ENCODE measurements around the gene DSG2. TPM values are rescaled to one million over a fixed set of nuclear protein-coding genes. Genes with fewer than 3 reads are reported as not detected.

DSG2 gene
- total RNA-seq, 1 donor from 2014 or later, result 0.18 TPM

DNA sequence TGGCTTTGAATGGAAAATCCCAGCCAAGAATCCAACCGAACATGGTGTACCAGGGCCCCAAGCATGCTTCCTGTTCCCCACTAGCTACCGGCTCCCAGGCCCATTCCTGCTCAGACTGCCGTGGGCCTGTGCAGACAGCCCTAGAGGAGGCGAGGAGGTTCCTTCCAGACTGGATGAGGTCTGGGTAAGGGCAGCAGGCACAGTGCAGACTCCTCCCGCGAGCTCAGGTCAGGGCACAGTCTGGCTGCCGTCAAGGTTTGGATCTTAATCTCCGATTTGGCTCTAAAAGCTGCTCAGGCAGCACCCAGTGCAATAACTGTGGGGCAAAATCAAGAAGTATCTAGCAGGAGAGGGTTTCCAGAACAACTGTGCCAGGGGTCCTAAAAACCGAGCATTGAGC, 74.4 kb downstream of the DSG2 start:
- DNase-seq (ENCODE audit: low spot score), result no peak
- Mint-ChIP-seq H3K9me3 (no peaks in the 10 kb centered on the region), H3K4me3 (no peak overlapping the region), H3K4me1 (ENCODE audit: low read depth) (no peaks in the 10 kb centered on the region), H3K36me3 (ENCODE audit: low read depth) (no peaks in the 10 kb centered on the region), H3K27ac (no peak overlapping the region), H3K27me3 (ENCODE audit: insufficient read depth) (no peaks in the 10 kb centered on the region)
- intact Hi-C loops (cut with micrococcal nuclease), result no loop called here

DNA sequence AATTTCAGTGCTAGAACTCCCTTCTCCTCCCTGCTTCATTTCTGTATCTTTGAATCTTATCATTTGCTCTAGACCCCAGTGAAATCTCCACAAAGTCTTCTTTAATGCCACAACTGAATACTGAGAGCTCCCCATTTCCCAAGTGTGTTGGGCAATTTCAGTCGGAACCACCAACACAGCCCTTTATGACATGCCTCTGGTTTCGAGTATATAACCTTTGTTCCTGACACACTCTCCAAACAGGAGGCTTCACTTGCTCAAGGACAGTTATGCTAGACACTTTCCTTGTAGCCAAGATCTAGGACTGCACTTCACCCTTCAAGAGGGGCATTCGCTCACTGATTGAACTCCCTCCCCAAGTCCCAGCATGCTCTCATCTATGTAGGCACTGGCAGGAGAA, 75.1 kb downstream of the DSG2 start:
- H3K36me3 Mint-ChIP-seq (ENCODE audit: low read depth), result no peaks in the 10 kb centered on the region
- DNase-seq (ENCODE audit: low spot score), result no peak
- no peaks in the 10 kb centered on the region for H3K4me1 Mint-ChIP-seq (ENCODE audit: low read depth)
- no peaks in the 10 kb centered on the region for H3K27me3 Mint-ChIP-seq (ENCODE audit: insufficient read depth)
- H3K4me3 Mint-ChIP-seq, result no peak overlapping the region
- no peak overlapping the region for H3K27ac Mint-ChIP-seq
- no peaks in the 10 kb centered on the region for H3K9me3 Mint-ChIP-seq
- intact Hi-C loops (cut with micrococcal nuclease), result no loop called here

DNA sequence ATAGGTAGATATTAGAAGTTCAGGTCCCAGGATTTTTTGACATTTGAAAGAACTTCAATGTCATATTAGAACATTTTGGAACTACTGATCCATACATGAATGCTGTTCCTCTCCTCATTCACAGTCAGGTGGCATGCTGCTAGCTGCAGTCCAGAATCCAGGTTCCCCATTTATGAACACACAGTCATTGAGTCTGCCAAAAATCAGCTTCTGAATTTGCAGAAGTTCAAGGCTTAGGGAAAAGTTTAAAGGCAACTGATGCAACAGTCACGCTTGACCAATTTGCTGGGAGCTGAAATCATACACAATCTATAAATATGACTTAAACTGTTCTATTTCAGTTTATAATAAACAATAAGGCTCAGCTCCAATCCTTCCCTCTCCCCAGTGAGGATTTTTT, 76.4 kb downstream of the DSG2 start:
- Mint-ChIP-seq H3K4me1 (ENCODE audit: low read depth) (no peaks in the 10 kb centered on the region), H3K9me3 (no peaks in the 10 kb centered on the region), H3K27ac (no peak overlapping the region), H3K4me3 (no peak overlapping the region), H3K27me3 (ENCODE audit: insufficient read depth) (no peaks in the 10 kb centered on the region), H3K36me3 (ENCODE audit: low read depth) (no peaks in the 10 kb centered on the region)
- no peak for DNase-seq (ENCODE audit: low spot score)
- intact Hi-C loops (cut with micrococcal nuclease), result no loop called here

DNA sequence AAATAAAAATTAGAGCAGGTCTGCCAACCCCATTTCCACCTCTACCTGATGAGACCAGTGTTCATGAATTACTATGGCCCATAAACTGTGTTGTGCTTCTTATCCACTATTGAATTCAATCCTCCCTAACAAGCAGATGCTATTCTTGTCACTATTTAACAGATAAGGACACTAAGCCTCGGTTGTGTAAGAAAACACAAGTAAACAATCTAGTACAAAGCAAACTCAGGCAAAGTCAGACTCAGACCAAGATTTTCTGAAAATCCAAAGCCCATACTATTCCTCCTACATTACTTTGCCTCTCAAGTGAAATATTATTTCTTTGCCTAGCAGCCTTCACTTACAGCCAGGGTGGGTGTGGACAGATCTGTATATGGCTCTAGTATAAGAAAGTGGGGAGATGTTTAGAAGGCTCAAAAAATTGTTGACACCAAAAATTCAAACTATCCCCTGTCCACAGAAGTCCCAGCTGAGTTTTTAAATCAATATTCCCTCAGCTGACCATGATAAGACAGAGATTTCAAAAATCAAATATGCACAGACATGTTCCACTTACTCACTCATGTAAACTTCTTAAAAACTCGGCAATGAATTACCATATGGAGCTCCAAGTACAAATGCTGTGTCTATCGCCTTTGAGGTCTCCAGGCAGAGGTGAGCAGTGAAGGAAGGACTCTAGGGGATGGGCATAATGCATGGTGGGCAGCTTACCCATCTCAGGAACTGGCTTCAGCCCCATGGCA, 77.7 kb downstream of the DSG2 start:
- Mint-ChIP-seq H3K27me3 (ENCODE audit: insufficient read depth) (no peaks in the 10 kb centered on the region), H3K9me3 (no peaks in the 10 kb centered on the region), H3K36me3 (ENCODE audit: low read depth) (no peaks in the 10 kb centered on the region), H3K4me1 (ENCODE audit: low read depth) (no peaks in the 10 kb centered on the region), H3K4me3 (no peak overlapping the region), H3K27ac (no peak overlapping the region)
- no peak for DNase-seq (ENCODE audit: low spot score)
- intact Hi-C loops (cut with micrococcal nuclease), result no loop called here

DNA sequence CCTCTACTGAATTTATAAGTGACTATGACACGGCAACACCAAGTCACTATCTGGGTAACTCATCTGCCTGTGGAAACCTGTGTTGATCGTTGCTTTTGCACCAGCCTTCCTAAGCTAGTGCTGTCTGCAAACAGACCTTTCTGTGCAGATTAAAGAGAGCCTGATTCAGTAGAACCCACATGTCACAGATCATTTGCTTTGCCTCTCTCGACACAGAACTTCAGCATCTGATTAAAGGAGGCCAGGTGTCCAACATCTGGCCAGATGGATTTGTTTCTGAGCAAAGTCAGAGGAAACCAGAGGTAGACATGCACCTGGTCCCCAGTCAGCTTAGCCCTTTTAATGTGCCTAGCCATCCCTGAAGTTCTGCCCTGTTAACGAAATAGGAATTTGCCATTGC, 78.7 kb downstream of the DSG2 start:
- no peaks in the 10 kb centered on the region for H3K36me3 Mint-ChIP-seq (ENCODE audit: low read depth)
- intact Hi-C loops (cut with micrococcal nuclease), result no loop called here
- H3K27me3 Mint-ChIP-seq (ENCODE audit: insufficient read depth), result no peaks in the 10 kb centered on the region
- H3K9me3 Mint-ChIP-seq, result no peaks in the 10 kb centered on the region
- H3K27ac Mint-ChIP-seq, result no peak overlapping the region
- no peak overlapping the region for H3K4me3 Mint-ChIP-seq
- DNase-seq (ENCODE audit: low spot score), result no peak
- H3K4me1 Mint-ChIP-seq (ENCODE audit: low read depth), result no peaks in the 10 kb centered on the region

DNA sequence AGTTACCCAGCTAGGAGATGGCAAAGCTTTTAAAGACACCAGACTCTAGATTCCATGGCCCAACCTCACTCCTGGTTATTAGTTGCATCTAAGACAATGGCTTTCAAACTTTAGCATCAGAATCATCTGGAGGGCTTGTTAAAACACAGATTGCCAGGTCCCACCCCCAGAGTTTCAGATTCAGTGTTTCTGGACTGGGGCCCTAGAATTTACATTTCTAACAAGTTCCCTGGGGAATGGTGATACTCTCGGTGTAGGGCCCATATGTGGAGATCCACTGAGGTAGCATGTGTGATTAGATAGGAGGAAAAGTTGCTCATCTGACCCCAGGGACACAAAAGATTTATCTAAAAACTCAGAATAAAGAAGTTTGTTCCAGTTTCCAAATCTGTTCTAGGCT, 79.2 kb downstream of the DSG2 start:
- H3K27me3 Mint-ChIP-seq (ENCODE audit: insufficient read depth), result no peaks in the 10 kb centered on the region
- H3K27ac Mint-ChIP-seq, result no peak overlapping the region
- no peaks in the 10 kb centered on the region for H3K9me3 Mint-ChIP-seq
- no peak overlapping the region for H3K4me3 Mint-ChIP-seq
- H3K36me3 Mint-ChIP-seq (ENCODE audit: low read depth), result no peaks in the 10 kb centered on the region
- intact Hi-C loops (cut with micrococcal nuclease), result no loop called here
- no peak for DNase-seq (ENCODE audit: low spot score)
- no peaks in the 10 kb centered on the region for H3K4me1 Mint-ChIP-seq (ENCODE audit: low read depth)

DNA sequence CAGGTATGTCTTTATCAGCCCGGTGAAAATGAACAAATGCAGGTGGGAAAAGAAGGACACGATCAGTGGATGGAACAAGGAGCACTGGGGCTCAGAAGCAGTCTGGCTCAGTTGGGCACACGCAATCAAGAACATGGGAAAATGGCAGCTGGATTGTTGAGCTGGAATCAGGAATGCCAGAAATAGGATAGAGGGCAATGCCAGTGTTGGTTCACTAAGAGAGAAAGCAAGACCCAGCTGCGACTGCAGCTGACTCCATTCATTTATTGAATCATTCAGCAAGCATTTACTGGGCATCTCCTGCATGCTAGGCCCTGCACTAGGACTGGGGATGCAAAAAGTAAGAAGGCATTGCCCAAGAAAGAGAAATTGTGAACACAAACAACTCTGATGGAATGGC, 80.1 kb downstream of the DSG2 start:
- Mint-ChIP-seq H3K27me3 (ENCODE audit: insufficient read depth) (no peaks in the 10 kb centered on the region), H3K36me3 (ENCODE audit: low read depth) (no peaks in the 10 kb centered on the region), H3K4me1 (ENCODE audit: low read depth) (no peaks in the 10 kb centered on the region), H3K27ac (no peak overlapping the region), H3K4me3 (no peak overlapping the region), H3K9me3 (no peaks in the 10 kb centered on the region)
- DNase-seq (ENCODE audit: low spot score), result no peak
- intact Hi-C loops (cut with micrococcal nuclease), result no loop called here

DNA sequence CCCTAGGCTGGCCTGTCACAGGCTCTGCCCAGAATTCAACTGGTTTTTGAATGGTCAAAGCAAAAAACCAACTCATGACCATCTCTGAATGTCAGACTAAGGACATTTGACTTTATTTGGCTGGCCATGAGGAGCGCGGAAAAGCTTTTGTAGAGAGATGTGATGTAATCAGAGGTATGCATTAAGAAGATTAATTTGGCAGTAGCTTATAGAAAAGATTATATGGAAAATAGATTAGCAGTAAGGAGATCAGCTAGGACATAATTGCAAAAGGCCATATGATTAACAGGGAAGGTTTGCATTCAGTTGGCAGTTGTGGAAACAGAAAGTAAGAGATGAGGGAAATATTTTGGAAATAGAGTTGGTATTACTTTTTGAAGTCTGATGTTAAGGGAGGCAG, 81.4 kb downstream of the DSG2 start:
- no peak for DNase-seq (ENCODE audit: low spot score)
- H3K27ac Mint-ChIP-seq, result no peak overlapping the region
- H3K36me3 Mint-ChIP-seq (ENCODE audit: low read depth), result no peaks in the 10 kb centered on the region
- H3K4me1 Mint-ChIP-seq (ENCODE audit: low read depth), result no peaks in the 10 kb centered on the region
- intact Hi-C loops (cut with micrococcal nuclease), result no loop called here
- no peaks in the 10 kb centered on the region for H3K27me3 Mint-ChIP-seq (ENCODE audit: insufficient read depth)
- no peak overlapping the region for H3K4me3 Mint-ChIP-seq
- no peaks in the 10 kb centered on the region for H3K9me3 Mint-ChIP-seq

DNA sequence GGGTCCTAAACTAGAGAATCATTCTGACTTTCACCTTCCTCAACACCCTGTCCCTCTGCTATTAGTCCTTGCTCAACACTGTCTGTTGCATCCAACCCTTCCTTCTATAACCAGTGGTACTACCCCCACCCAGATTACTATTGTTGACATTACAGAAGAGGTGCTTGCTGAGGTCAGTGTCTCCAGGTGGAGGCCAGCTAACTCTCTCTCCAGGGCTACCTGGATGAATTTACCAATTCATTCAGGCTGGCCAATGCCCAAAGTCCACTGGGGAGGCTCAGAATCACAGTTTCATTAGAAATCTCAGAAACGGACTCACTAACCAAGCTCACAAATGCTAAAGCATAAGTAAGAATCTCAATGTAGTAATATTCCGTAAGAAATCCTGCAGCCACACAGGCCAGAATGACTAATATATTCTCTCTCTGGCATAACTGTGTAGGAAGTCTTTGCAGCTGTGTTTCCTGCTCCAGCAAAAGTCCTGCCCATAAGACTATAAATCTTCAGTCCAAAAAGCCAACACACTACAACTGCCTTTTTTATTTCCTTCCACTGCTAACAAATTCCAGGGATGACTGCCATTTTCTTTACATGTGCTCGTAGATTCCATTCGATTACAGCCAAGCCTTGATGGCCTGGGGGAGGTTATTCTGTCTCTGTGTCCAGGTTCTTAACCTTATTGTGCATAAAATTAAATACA, 83.7 kb downstream of the DSG2 start:
- H3K27me3 Mint-ChIP-seq (ENCODE audit: insufficient read depth), result no peaks in the 10 kb centered on the region
- DNase-seq (ENCODE audit: low spot score), result no peak
- H3K4me3 Mint-ChIP-seq, result no peak overlapping the region
- H3K36me3 Mint-ChIP-seq (ENCODE audit: low read depth), result no peaks in the 10 kb centered on the region
- no peak overlapping the region for H3K27ac Mint-ChIP-seq
- intact Hi-C loops (cut with micrococcal nuclease), result no loop called here
- H3K4me1 Mint-ChIP-seq (ENCODE audit: low read depth), result no peaks in the 10 kb centered on the region
- no peaks in the 10 kb centered on the region for H3K9me3 Mint-ChIP-seq

DNA sequence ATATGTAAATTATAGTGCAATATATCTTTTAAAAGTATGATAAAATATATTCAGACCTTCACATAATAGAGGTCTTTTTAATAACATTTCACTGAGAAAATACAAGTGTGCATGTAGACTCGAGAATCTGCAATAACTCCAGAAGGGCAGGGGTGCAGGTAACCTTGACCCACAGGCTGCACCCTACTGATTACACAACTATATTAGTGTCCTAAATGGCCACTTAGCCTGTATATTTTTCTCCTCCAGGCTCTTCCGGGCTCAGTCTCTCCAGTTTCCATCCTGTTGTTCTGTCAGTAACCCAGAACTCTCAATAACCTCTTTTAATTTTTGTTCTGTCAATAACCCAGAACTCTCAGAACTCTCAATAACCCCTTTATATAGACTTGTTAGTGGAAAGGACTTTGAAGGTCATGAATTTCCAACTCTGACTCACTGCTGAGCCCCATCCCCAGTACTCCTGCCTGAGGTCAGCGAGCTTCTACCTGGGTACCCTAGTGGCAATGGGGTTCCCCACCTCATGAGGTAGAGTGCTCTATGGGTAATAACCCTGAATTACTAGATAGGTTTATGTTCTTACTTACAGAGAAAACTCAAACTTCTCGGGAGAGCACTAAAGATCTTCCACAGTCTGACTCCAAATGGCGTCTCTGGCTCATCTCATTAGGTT, 85.3 kb downstream of the DSG2 start:
- H3K36me3 Mint-ChIP-seq (ENCODE audit: low read depth), result no peaks in the 10 kb centered on the region
- no peak for DNase-seq (ENCODE audit: low spot score)
- H3K4me1 Mint-ChIP-seq (ENCODE audit: low read depth), result no peaks in the 10 kb centered on the region
- no peak overlapping the region for H3K27ac Mint-ChIP-seq
- no peaks in the 10 kb centered on the region for H3K9me3 Mint-ChIP-seq
- intact Hi-C loops (cut with micrococcal nuclease), result no loop called here
- no peak overlapping the region for H3K4me3 Mint-ChIP-seq
- H3K27me3 Mint-ChIP-seq (ENCODE audit: insufficient read depth), result no peaks in the 10 kb centered on the region

DNA sequence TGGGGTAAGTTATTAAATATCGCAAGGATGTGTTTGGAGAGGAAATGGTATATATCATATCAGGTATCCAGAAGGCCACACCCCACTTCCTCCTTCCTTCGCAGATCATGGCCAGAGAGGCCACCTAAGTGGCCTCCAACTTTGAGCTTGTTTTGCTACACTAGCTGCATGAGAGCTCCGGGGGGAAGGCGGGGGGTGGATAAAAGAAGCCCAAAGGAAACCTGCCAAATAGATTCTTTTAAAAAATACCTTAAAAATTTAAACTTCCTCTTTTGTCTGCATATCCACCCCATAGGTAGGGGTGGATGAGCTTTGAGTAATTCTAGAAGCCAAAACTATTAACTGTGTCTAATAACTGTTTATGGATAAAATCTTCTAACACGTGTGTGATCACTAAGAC, 88.0 kb downstream of the DSG2 start:
- Mint-ChIP-seq H3K27me3 (ENCODE audit: insufficient read depth) (no peaks in the 10 kb centered on the region), H3K27ac (no peak overlapping the region), H3K9me3 (no peaks in the 10 kb centered on the region), H3K36me3 (ENCODE audit: low read depth) (no peaks in the 10 kb centered on the region), H3K4me1 (ENCODE audit: low read depth) (no peaks in the 10 kb centered on the region), H3K4me3 (no peak overlapping the region)
- DNase-seq (ENCODE audit: low spot score), result no peak
- intact Hi-C loops (cut with micrococcal nuclease), result no loop called here

DNA sequence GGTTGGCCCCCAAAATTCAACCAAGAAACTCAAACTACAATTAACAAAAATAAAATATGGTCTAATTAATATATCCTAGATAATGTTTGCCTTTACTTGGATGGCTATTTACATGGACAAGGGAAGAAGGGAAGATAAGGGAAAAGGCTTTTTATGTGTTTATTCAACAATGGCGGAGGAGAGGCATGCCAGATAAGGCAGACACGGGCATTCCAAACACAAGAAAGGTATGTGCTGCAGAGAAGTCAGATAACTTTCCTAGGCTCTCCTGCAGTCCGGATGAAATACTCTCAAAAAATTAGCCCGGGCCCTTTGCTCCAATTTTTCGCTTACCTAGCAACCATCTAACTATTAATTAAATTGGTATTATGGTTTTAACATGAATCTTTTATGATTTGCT, 88.6 kb downstream of the DSG2 start:
- Mint-ChIP-seq H3K36me3 (ENCODE audit: low read depth) (no peaks in the 10 kb centered on the region), H3K4me1 (ENCODE audit: low read depth) (no peaks in the 10 kb centered on the region), H3K27ac (no peak overlapping the region), H3K9me3 (no peaks in the 10 kb centered on the region), H3K4me3 (no peak overlapping the region), H3K27me3 (ENCODE audit: insufficient read depth) (no peaks in the 10 kb centered on the region)
- DNase-seq (ENCODE audit: low spot score), result no peak
- intact Hi-C loops (cut with micrococcal nuclease), result no loop called here

DNA sequence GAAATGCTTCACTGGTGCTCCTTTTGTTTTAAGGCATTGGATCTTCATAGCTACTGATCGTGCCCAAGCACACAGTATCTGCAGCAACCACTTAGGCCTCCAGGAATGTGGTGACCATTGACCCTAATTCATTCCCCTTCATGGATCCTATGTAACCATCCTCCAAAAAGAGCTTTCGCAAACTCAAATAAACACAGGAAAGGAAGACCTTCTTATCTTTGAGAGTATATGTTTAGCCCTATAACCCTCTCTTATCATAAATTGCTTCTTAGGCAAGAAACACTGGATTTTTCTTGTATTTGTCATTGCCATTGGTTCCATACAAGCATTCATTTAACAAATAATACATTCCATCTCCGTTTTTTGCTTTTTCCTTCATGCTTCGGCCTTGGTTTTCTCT, 89.6 kb downstream of the DSG2 start:
- Mint-ChIP-seq H3K4me3 (no peak overlapping the region), H3K4me1 (ENCODE audit: low read depth) (no peaks in the 10 kb centered on the region), H3K27me3 (ENCODE audit: insufficient read depth) (no peaks in the 10 kb centered on the region), H3K36me3 (ENCODE audit: low read depth) (no peaks in the 10 kb centered on the region), H3K9me3 (no peaks in the 10 kb centered on the region), H3K27ac (no peak overlapping the region)
- intact Hi-C loops (cut with micrococcal nuclease), result no loop called here
- no peak for DNase-seq (ENCODE audit: low spot score)
